ENCODE results near the gene MIB2. TPM values are rescaled to one million over a fixed set of nuclear protein-coding genes. Genes with fewer than 3 reads are reported as not detected.

MIB2 gene
- total RNA-seq, 1 experiment from 2014 or later, result 32.4 TPM

- 0 out of 2 replicates have a peak, but pooled peaks cover 9% of the 10 kb centered on the region for H3K4me1 ChIP-seq
- H3K36me3 Mint-ChIP-seq (ENCODE audit: insufficient read depth, unreplicated experiment), result peaks cover 28% of the 10 kb centered on the region
- BruUV-seq (replicated peaks), result no TSS peak
- TF ChIP-seq, protein P1, sequence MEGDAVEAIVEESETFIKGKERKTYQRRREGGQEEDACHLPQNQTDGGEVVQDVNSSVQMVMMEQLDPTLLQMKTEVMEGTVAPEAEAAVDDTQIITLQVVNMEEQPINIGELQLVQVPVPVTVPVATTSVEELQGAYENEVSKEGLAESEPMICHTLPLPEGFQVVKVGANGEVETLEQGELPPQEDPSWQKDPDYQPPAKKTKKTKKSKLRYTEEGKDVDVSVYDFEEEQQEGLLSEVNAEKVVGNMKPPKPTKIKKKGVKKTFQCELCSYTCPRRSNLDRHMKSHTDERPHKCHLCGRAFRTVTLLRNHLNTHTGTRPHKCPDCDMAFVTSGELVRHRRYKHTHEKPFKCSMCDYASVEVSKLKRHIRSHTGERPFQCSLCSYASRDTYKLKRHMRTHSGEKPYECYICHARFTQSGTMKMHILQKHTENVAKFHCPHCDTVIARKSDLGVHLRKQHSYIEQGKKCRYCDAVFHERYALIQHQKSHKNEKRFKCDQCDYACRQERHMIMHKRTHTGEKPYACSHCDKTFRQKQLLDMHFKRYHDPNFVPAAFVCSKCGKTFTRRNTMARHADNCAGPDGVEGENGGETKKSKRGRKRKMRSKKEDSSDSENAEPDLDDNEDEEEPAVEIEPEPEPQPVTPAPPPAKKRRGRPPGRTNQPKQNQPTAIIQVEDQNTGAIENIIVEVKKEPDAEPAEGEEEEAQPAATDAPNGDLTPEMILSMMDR (IDR thresholded peaks at IDR 0.05; ENCODE audit: insufficient read depth in 1 of 2, low read depth in 1 of 2, low read length in 1 of 2, severe bottlenecking in 1 of 2, unreplicated experiment in 1 of 2), result no peak
- peak overlapping the region; percentile 70 for H3K4me3 ChIP-seq (ENCODE audit: low read depth, low read length)
- no peak overlapping the region for H3K27ac Mint-ChIP-seq (ENCODE audit: unreplicated experiment)
- no peaks in the 10 kb centered on the region for H3K27me3 Mint-ChIP-seq (ENCODE audit: insufficient read depth, unreplicated experiment)
- peaks cover 7% of the 10 kb centered on the region for H3K4me1 Mint-ChIP-seq (ENCODE audit: low read depth, unreplicated experiment)
- DNase-seq, result no peak
- intact Hi-C loops (cut with micrococcal nuclease; ENCODE audit: unreplicated experiment), result no loop called here
- POLR2A ChIA-PET, result no interaction called here
- H3K9me3 Mint-ChIP-seq (ENCODE audit: unreplicated experiment), result no peaks in the 10 kb centered on the region
- H3K36me3 ChIP-seq (ENCODE audit: control insufficient read depth, insufficient read depth, low read length), result no peaks in the 10 kb centered on the region
- H3K9me3 ChIP-seq, result no peaks in the 10 kb centered on the region
- H3K27me3 ChIP-seq (replicated peaks; ENCODE audit: control insufficient read depth, insufficient read depth, low read length), result no peaks in the 10 kb centered on the region
- CTCF ChIA-PET, result no interaction called here
- H3K4me3 Mint-ChIP-seq (ENCODE audit: unreplicated experiment), result peak overlapping the region; percentile 66
These were observed 1.5 kb downstream of the MIB2 start for GRCh38 chr1:1616838-1617237.

DNA sequence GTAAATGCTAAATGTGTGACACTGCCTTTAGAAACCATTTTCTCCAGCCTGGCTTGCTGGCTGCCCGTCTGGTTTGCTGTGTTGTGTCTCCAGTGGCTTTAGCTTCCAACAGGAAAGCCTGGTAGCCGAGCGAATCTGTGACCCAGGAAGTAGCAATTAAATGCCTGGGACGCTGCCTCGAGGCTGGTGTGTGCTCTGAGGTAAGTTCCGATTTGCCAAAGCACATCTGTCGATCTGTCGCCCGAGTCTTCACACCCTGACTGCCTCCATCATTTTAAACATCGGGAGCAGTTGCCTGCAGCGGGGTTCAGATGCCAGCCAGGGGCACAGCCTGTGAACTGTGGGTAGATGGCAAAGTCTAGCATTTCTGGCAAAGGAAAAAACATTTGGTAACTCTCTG is 2.2 kb downstream of the MIB2 start:
- peak overlapping the region; percentile 66 for H3K4me3 Mint-ChIP-seq (ENCODE audit: unreplicated experiment)
- TF ChIP-seq, protein P1 (IDR thresholded peaks at IDR 0.05; ENCODE audit: insufficient read depth in 1 of 2, low read depth in 1 of 2, low read length in 1 of 2, severe bottlenecking in 1 of 2, unreplicated experiment in 1 of 2), result no peak
- H3K36me3 ChIP-seq (ENCODE audit: control insufficient read depth, insufficient read depth, low read length), result no peaks in the 10 kb centered on the region
- H3K27me3 Mint-ChIP-seq (ENCODE audit: insufficient read depth, unreplicated experiment), result no peaks in the 10 kb centered on the region
- no peak overlapping the region for H3K4me3 ChIP-seq (ENCODE audit: low read depth, low read length)
- intact Hi-C loops (cut with micrococcal nuclease; ENCODE audit: unreplicated experiment), result no loop called here
- DNase-seq, result no peak
- H3K9me3 Mint-ChIP-seq (ENCODE audit: unreplicated experiment), result no peaks in the 10 kb centered on the region
- no peaks in the 10 kb centered on the region for H3K9me3 ChIP-seq
- ChIA-PET CTCF (no interaction called here), POLR2A (no interaction called here)
- no peaks in the 10 kb centered on the region for H3K27me3 ChIP-seq (replicated peaks; ENCODE audit: control insufficient read depth, insufficient read depth, low read length)
- H3K36me3 Mint-ChIP-seq (ENCODE audit: insufficient read depth, unreplicated experiment), result peaks cover 21% of the 10 kb centered on the region
- no peak overlapping the region for H3K27ac Mint-ChIP-seq (ENCODE audit: unreplicated experiment)
- TSS peak; percentile 59 for BruUV-seq (replicated peaks)
- H3K4me1 ChIP-seq, result 0 out of 2 replicates have a peak, but pooled peaks cover 9% of the 10 kb centered on the region
- peaks cover 7% of the 10 kb centered on the region for H3K4me1 Mint-ChIP-seq (ENCODE audit: low read depth, unreplicated experiment)

DNA sequence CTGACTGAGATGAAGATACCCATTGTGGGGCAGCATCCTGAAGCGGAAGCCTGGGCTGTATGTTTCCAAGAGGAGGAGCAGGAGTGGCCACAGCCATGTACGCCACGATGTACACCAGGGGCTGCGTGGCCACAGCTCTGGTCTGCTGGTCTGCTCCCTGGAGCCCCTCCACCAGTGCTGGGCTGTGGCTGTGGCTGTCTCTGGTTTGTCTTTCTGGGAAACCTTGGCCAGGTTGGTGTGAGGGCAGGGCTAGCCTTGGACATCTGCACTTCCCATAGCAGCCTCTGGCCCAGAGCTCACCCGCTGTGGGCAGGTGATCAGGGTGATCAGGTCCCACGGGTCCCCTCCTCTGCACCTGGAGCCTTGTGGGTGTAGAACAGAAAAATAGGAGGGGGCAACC is 2.6 kb downstream of the MIB2 start:
- BruUV-seq (replicated peaks), result no TSS peak
- TF ChIP-seq, protein P1 (IDR thresholded peaks at IDR 0.05; ENCODE audit: insufficient read depth in 1 of 2, low read depth in 1 of 2, low read length in 1 of 2, severe bottlenecking in 1 of 2, unreplicated experiment in 1 of 2), result no peak
- Histone ChIP-seq H3K27me3 (replicated peaks; ENCODE audit: control insufficient read depth, insufficient read depth, low read length) (no peaks in the 10 kb centered on the region), H3K4me1 (0 out of 2 replicates have a peak, but pooled peaks cover 9% of the 10 kb centered on the region), H3K4me3 (ENCODE audit: low read depth, low read length) (no peak overlapping the region), H3K9me3 (no peaks in the 10 kb centered on the region), H3K36me3 (ENCODE audit: control insufficient read depth, insufficient read depth, low read length) (no peaks in the 10 kb centered on the region)
- intact Hi-C loops (cut with micrococcal nuclease; ENCODE audit: unreplicated experiment), result no loop called here
- Mint-ChIP-seq H3K4me3 (ENCODE audit: unreplicated experiment) (no peak overlapping the region), H3K9me3 (ENCODE audit: unreplicated experiment) (no peaks in the 10 kb centered on the region), H3K27me3 (ENCODE audit: insufficient read depth, unreplicated experiment) (no peaks in the 10 kb centered on the region), H3K36me3 (ENCODE audit: insufficient read depth, unreplicated experiment) (peaks cover 20% of the 10 kb centered on the region), H3K4me1 (ENCODE audit: low read depth, unreplicated experiment) (peaks cover 7% of the 10 kb centered on the region), H3K27ac (ENCODE audit: unreplicated experiment) (no peak overlapping the region)
- ChIA-PET CTCF (no interaction called here), POLR2A (no interaction called here)
- no peak for DNase-seq

Measured in Caco-2 (cell line).